SU-DHL-6 (cell line): Measurements from ENCODE around the gene SLX4IP.

Experiments
- H2AFZ ChIP-seq: fragments of 200-600 bp; sonication (generic); 2 replicates; pipeline ENCODE4 v1.6.1; 2014; ENCODE audit warnings: low read depth, mild to moderate bottlenecking, moderate library complexity, mixed read lengths, antibody characterized with exemption, low read length; ENCODE audit not compliant: severe bottlenecking
- H3F3A ChIP-seq: fragments of 200-600 bp; shearing (Covaris generic); 2 replicates; pipeline ENCODE4 v1.6.0; 2016; ENCODE audit warnings: antibody characterized with exemption, mild to moderate bottlenecking; ENCODE audit not compliant: insufficient read depth
- H3K27ac ChIP-seq: fragments of 200-600 bp; sonication (generic); 2 replicates; pipeline ENCODE4 v1.5.1; 2016; ENCODE audit warnings: low read depth, mild to moderate bottlenecking, low read length, moderate library complexity, mixed read lengths
- H3K27me3 ChIP-seq: fragments of 200-600 bp; sonication (generic), shearing (Covaris generic); 2 replicates; pipeline ENCODE4 v1.6.0; 2014; ENCODE audit warnings: mild to moderate bottlenecking, low read length
- H3K36me3 ChIP-seq: fragments of 200-600 bp; sonication (generic); 2 replicates; pipeline ENCODE4 v1.6.1; 2014; ENCODE audit warnings: mild to moderate bottlenecking, low read length, mixed read lengths
- H3K4me2 ChIP-seq: fragments of 300-600, 200-600 bp; shearing (Covaris generic), sonication (generic); 2 replicates; pipeline ENCODE4 v1.6.0; 2014; ENCODE audit warnings: low read length, low read depth, mild to moderate bottlenecking; ENCODE audit not compliant: poor library complexity, severe bottlenecking
- H3K4me3 ChIP-seq: fragments of 200-600 bp; sonication (generic); 2 replicates; pipeline ENCODE4 v1.5.1; 2014; ENCODE audit warnings: antibody characterized with exemption, low read length, mild to moderate bottlenecking, mixed read lengths; ENCODE audit not compliant: insufficient read depth, poor library complexity, severe bottlenecking
- H3K79me2 ChIP-seq: fragments of 200-600 bp; sonication (generic); 2 replicates; pipeline ENCODE4 v1.6.1; 2014; ENCODE audit warnings: mild to moderate bottlenecking, low read length, moderate library complexity; ENCODE audit not compliant: insufficient read depth
- H3K9ac ChIP-seq: fragments of 200-600 bp; sonication (generic); 2 replicates; pipeline ENCODE4 v1.7.0; 2014; ENCODE audit warnings: mild to moderate bottlenecking, low read length
- H3K9me2 ChIP-seq: fragments of 200-600 bp; sonication (generic); replicated peaks from 2 replicates; pipeline ENCODE4 v1.6.1; 2014; ENCODE audit warnings: low read length; ENCODE audit not compliant: insufficient read depth
- H3K9me3 ChIP-seq: fragments of 200-600 bp; sonication (generic); 2 replicates; pipeline ENCODE4 v1.6.1; 2014; ENCODE audit warnings: low read length, mixed read lengths; ENCODE audit not compliant: insufficient read depth
- H4K20me1 ChIP-seq: fragments of 200-600 bp; sonication (generic); 2 replicates; pipeline ENCODE4 v1.6.1; 2014; ENCODE audit warnings: low read depth, mild to moderate bottlenecking, antibody characterized with exemption, low read length, moderate library complexity, mixed read lengths
- EZH2phosphoT487 ChIP-seq: fragments of 200-600 bp; sonication (generic), shearing (Covaris generic); conservative IDR thresholded peaks from 2 replicates; pipeline ENCODE4 v1.6.1; 2018; ENCODE audit warnings: mild to moderate bottlenecking, antibody characterized with exemption, low read length, moderate library complexity, mixed read lengths
- TF ChIP-seq, protein P1 (sequence below): fragments of 200-600 bp; sonication (generic); IDR thresholded peaks from one replicate; pipeline ENCODE4 v1.5.1; 2017; ENCODE audit warnings: antibody characterized with exemption, mild to moderate bottlenecking, low read length, moderate library complexity; ENCODE audit not compliant: insufficient read depth, poor library complexity, severe bottlenecking

Gene SLX4IP

DNA sequence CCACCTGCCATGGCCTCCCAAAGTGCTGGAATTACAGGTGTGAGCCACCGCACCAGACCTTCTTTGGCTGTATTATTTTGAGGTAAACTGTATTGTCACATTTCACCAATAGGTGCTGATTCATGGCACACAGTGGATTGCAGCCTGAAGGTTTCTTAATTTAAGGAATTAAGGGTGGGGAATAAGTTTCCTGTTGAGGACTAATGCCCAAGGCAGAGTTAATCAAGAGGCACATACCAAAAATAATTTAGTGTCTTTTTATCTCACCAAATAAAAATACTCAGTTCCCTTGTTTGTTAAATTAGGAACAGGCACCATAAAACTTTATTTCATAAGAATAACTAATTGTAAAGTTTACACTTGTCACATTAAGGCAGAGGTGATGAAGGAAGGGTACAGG is 103.7 kb downstream of the SLX4IP start:
- no peak overlapping the region for H3K4me2 ChIP-seq
- H3K79me2 ChIP-seq, result no peaks in the 10 kb centered on the region
- no peaks in the 10 kb centered on the region for H3K9me3 ChIP-seq
- peaks cover 9% of the 10 kb centered on the region; the same call in 1 of the 2 replicates for H4K20me1 ChIP-seq
- no peak overlapping the region for H3K27ac ChIP-seq
- H3K36me3 ChIP-seq, result no peaks in the 10 kb centered on the region
- H2AFZ ChIP-seq, result no peak overlapping the region
- no peak for TF ChIP-seq EZH2phosphoT487
- TF ChIP-seq, protein P1, sequence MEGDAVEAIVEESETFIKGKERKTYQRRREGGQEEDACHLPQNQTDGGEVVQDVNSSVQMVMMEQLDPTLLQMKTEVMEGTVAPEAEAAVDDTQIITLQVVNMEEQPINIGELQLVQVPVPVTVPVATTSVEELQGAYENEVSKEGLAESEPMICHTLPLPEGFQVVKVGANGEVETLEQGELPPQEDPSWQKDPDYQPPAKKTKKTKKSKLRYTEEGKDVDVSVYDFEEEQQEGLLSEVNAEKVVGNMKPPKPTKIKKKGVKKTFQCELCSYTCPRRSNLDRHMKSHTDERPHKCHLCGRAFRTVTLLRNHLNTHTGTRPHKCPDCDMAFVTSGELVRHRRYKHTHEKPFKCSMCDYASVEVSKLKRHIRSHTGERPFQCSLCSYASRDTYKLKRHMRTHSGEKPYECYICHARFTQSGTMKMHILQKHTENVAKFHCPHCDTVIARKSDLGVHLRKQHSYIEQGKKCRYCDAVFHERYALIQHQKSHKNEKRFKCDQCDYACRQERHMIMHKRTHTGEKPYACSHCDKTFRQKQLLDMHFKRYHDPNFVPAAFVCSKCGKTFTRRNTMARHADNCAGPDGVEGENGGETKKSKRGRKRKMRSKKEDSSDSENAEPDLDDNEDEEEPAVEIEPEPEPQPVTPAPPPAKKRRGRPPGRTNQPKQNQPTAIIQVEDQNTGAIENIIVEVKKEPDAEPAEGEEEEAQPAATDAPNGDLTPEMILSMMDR, result no peak
- H3K27me3 ChIP-seq, result no peaks in the 10 kb centered on the region
- H3K4me3 ChIP-seq, result no peak overlapping the region
- no peak overlapping the region for H3K9ac ChIP-seq
- H3K9me2 ChIP-seq, result no peaks in the 10 kb centered on the region
- no peaks in the 10 kb centered on the region for H3F3A ChIP-seq

DNA sequence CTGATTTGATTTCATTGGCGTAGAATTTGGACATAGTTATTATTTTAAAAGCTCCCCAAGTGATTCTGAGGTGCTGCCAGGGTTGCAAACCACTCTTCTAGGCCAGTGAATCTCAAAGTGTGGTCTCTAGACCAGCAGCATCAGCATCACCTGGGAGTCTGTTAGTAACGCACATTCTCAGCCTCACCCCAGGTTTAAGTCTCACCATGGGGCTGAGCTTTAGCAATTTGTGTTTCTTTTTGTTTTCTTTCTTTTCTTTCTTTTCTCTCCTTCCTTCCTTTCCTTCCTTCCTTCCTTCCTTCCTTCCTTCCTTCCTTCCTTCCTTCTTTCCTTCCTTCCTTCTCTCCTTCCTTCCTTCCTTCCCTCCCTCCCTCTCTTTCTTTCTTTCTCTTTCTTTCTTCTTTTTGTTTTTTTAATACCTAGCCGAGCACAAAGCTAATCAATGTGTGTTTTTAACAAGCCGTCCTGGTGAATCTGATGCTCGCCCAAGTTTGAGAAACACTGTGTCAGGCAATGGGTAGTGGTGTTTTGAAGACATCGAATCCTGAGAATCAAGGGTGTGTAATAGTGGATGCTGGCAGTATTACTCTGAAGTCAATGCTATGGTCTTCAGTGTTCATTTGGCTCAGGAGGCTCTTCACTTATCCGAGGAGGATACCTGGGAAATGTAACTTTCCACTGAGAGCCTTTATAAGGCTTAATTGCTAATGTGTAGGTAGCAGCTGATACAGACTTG is 104.9 kb downstream of the SLX4IP start:
- H3K9me3 ChIP-seq, result no peaks in the 10 kb centered on the region
- H3K4me2 ChIP-seq, result no peak overlapping the region
- no peak overlapping the region for H3K4me3 ChIP-seq
- peaks cover 9% of the 10 kb centered on the region; the same call in 1 of the 2 replicates for H4K20me1 ChIP-seq
- H3F3A ChIP-seq, result no peaks in the 10 kb centered on the region
- H3K9ac ChIP-seq, result no peak overlapping the region
- H3K27ac ChIP-seq, result no peak overlapping the region
- no peaks in the 10 kb centered on the region for H3K9me2 ChIP-seq
- H3K79me2 ChIP-seq, result no peaks in the 10 kb centered on the region
- H3K36me3 ChIP-seq, result no peaks in the 10 kb centered on the region
- no peaks in the 10 kb centered on the region for H3K27me3 ChIP-seq
- no peak for TF ChIP-seq EZH2phosphoT487
- TF ChIP-seq, protein P1, result no peak
- no peak overlapping the region for H2AFZ ChIP-seq

DNA sequence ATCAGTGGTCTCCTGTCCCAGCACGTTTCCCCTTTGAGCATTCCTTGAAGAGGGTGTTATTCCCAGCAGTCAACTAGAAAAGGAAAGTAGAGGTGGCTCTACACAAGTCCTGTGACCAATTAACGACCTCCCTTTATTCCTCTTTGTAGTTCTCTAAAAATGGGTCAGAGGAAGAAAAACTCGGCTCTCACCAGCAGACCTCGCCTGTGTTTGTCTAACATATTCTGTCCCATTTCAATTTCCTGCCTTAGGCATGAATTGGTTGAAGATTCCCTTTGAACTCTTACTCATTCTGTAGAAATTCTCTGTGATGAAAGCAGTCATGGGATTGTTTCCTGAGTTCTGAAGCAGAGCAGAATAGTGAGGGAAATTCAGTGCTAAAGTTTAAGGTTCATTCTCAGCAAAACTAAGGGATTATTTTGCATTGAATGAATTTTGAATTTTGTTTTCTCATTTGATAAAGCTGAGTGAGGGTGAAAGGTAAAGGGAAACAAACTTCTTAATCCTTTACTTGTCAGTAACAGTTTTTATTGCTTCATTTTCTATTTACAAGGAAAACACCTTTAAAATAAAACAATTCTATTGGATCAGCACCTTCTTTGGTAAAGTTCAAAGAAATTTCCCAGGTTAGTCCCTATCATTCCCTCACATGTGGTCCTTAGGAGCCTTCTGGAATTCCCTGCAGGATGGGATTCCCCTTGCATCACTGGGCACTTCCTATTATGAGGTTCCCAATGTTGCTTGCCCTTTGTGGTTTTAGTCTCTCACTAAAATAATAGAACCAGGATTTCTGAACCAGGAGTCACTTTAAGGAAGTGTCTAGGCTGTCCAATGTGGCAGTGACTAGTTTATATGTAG is 105.8 kb downstream of the SLX4IP start:
- no peaks in the 10 kb centered on the region for H3F3A ChIP-seq
- H3K27me3 ChIP-seq, result no peaks in the 10 kb centered on the region
- H3K36me3 ChIP-seq, result no peaks in the 10 kb centered on the region
- no peak overlapping the region for H3K27ac ChIP-seq
- no peak overlapping the region for H2AFZ ChIP-seq
- no peak overlapping the region for H3K4me3 ChIP-seq
- no peaks in the 10 kb centered on the region for H3K9me3 ChIP-seq
- H3K9ac ChIP-seq, result no peak overlapping the region
- H3K9me2 ChIP-seq, result no peaks in the 10 kb centered on the region
- no peak overlapping the region for H3K4me2 ChIP-seq
- no peaks in the 10 kb centered on the region for H3K79me2 ChIP-seq
- no peak for TF ChIP-seq EZH2phosphoT487
- TF ChIP-seq, protein P1, result no peak
- H4K20me1 ChIP-seq, result peaks cover 9% of the 10 kb centered on the region; the same call in 1 of the 2 replicates
